ENCODE measurements around the gene VPS8. TPM values are rescaled to one million over a fixed set of nuclear protein-coding genes. Genes with fewer than 3 reads are reported as not detected.

The VPS8 gene
- total RNA-seq, 1 donor from 2014 or later, result 94.5 TPM

DNA sequence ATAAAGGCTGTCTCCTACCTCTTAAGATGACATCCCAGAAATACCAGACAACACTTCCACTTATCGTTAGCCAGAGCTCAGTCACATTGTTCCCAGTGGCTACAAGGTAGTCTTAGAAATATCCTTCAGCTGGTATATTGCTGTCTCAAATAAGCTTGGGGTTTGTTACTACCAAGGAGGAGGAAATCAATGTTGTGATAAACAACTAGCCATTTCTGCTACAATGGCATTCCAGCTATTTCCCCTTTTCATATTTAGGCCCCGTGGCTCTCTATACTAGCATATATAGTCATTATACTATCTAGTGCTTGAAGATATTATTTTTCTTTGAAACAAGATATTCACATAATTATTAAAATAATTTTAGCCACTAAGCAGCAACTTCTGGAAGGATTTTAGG, 56.5 kb downstream of the VPS8 start:
- no peak overlapping the region for H3K4me3 Mint-ChIP-seq (ENCODE audit: unreplicated experiment)
- no peaks in the 10 kb centered on the region for H3K27me3 Mint-ChIP-seq (ENCODE audit: unreplicated experiment)
- TF ChIP-seq, protein P1, sequence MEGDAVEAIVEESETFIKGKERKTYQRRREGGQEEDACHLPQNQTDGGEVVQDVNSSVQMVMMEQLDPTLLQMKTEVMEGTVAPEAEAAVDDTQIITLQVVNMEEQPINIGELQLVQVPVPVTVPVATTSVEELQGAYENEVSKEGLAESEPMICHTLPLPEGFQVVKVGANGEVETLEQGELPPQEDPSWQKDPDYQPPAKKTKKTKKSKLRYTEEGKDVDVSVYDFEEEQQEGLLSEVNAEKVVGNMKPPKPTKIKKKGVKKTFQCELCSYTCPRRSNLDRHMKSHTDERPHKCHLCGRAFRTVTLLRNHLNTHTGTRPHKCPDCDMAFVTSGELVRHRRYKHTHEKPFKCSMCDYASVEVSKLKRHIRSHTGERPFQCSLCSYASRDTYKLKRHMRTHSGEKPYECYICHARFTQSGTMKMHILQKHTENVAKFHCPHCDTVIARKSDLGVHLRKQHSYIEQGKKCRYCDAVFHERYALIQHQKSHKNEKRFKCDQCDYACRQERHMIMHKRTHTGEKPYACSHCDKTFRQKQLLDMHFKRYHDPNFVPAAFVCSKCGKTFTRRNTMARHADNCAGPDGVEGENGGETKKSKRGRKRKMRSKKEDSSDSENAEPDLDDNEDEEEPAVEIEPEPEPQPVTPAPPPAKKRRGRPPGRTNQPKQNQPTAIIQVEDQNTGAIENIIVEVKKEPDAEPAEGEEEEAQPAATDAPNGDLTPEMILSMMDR (IDR thresholded peaks at IDR 0.05; ENCODE audit: partially characterized antibody, unreplicated experiment), result no peak
- no peaks in the 10 kb centered on the region for H3K9me3 Mint-ChIP-seq (ENCODE audit: unreplicated experiment)
- no peak for DNase-seq
- no peaks in the 10 kb centered on the region for H3K4me1 Mint-ChIP-seq (ENCODE audit: low read depth, unreplicated experiment)
- no peak overlapping the region for H3K27ac Mint-ChIP-seq (ENCODE audit: unreplicated experiment)
- no peaks in the 10 kb centered on the region for H3K36me3 Mint-ChIP-seq (ENCODE audit: unreplicated experiment)

DNA sequence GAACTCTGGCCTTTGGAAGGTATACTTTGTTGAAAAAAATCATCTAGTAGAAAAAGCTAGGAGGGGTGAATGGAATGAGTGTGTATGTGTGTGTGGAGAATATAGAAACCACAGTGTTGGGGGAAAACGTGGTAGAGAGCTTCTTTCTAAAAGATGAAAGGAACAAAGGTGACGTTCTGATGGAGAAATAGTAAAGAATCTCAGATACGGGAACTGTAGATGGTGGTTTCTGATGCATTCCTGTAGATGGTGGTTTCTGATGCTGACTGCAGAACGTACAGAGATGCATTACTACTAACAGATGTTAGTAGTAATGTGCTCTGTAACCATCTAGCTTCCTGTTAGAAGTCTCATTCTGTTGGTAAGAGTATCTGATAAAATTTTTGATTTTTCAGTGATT, 60.2 kb downstream of the VPS8 start:
- TF ChIP-seq, protein P1 (IDR thresholded peaks at IDR 0.05; ENCODE audit: partially characterized antibody, unreplicated experiment), result no peak
- no peak overlapping the region for H3K4me3 Mint-ChIP-seq (ENCODE audit: unreplicated experiment)
- no peaks in the 10 kb centered on the region for H3K9me3 Mint-ChIP-seq (ENCODE audit: unreplicated experiment)
- no peaks in the 10 kb centered on the region for H3K36me3 Mint-ChIP-seq (ENCODE audit: unreplicated experiment)
- H3K27ac Mint-ChIP-seq (ENCODE audit: unreplicated experiment), result no peak overlapping the region
- DNase-seq, result no peak
- no peaks in the 10 kb centered on the region for H3K27me3 Mint-ChIP-seq (ENCODE audit: unreplicated experiment)
- H3K4me1 Mint-ChIP-seq (ENCODE audit: low read depth, unreplicated experiment), result peaks cover 20% of the 10 kb centered on the region

- peaks cover 20% of the 10 kb centered on the region for H3K4me1 Mint-ChIP-seq (ENCODE audit: low read depth, unreplicated experiment)
- no peak overlapping the region for H3K27ac Mint-ChIP-seq (ENCODE audit: unreplicated experiment)
- TF ChIP-seq, protein P1 (IDR thresholded peaks at IDR 0.05; ENCODE audit: partially characterized antibody, unreplicated experiment), result no peak
- no peak for DNase-seq
- H3K27me3 Mint-ChIP-seq (ENCODE audit: unreplicated experiment), result no peaks in the 10 kb centered on the region
- no peaks in the 10 kb centered on the region for H3K36me3 Mint-ChIP-seq (ENCODE audit: unreplicated experiment)
- H3K4me3 Mint-ChIP-seq (ENCODE audit: unreplicated experiment), result no peak overlapping the region
- H3K9me3 Mint-ChIP-seq (ENCODE audit: unreplicated experiment), result no peaks in the 10 kb centered on the region
Observed at GRCh38 chr3:184873141-184873540, 61.2 kb downstream of the VPS8 start.

GRCh38 chr3:184874709-184875644, 63.0 kb downstream of the VPS8 start:
- Mint-ChIP-seq H3K4me3 (ENCODE audit: unreplicated experiment) (no peak overlapping the region), H3K4me1 (ENCODE audit: low read depth, unreplicated experiment) (peaks cover 23% of the 10 kb centered on the region), H3K9me3 (ENCODE audit: unreplicated experiment) (no peaks in the 10 kb centered on the region), H3K27ac (ENCODE audit: unreplicated experiment) (no peak overlapping the region), H3K27me3 (ENCODE audit: unreplicated experiment) (no peaks in the 10 kb centered on the region), H3K36me3 (ENCODE audit: unreplicated experiment) (no peaks in the 10 kb centered on the region)
- peak; percentile 30 for DNase-seq
- TF ChIP-seq, protein P1 (IDR thresholded peaks at IDR 0.05; ENCODE audit: partially characterized antibody, unreplicated experiment), result peak; percentile 74

Measured in glutamatergic neuron (in vitro differentiated cells).